Measurements from ENCODE around the gene CLEC20A. TPM values are rescaled to one million over a fixed set of nuclear protein-coding genes. Genes with fewer than 3 reads are reported as not detected.

CLEC20A gene
- total RNA-seq, 1 donor from 2014 or later, result not detected

- TF ChIP-seq, protein P1, sequence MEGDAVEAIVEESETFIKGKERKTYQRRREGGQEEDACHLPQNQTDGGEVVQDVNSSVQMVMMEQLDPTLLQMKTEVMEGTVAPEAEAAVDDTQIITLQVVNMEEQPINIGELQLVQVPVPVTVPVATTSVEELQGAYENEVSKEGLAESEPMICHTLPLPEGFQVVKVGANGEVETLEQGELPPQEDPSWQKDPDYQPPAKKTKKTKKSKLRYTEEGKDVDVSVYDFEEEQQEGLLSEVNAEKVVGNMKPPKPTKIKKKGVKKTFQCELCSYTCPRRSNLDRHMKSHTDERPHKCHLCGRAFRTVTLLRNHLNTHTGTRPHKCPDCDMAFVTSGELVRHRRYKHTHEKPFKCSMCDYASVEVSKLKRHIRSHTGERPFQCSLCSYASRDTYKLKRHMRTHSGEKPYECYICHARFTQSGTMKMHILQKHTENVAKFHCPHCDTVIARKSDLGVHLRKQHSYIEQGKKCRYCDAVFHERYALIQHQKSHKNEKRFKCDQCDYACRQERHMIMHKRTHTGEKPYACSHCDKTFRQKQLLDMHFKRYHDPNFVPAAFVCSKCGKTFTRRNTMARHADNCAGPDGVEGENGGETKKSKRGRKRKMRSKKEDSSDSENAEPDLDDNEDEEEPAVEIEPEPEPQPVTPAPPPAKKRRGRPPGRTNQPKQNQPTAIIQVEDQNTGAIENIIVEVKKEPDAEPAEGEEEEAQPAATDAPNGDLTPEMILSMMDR (IDR thresholded peaks at IDR 0.05; ENCODE audit: unreplicated experiment), result no peak
- H3K9me3 Mint-ChIP-seq, result no peaks in the 10 kb centered on the region
- H3K4me1 Mint-ChIP-seq, result peaks cover 2% of the 10 kb centered on the region
- no peak for DNase-seq (ENCODE audit: low spot score in 2 of 2, unreplicated experiment in 2 of 2)
- no peak overlapping the region for H3K4me3 Mint-ChIP-seq
- no peaks in the 10 kb centered on the region for H3K27me3 Mint-ChIP-seq (ENCODE audit: low read depth)
- peaks cover 32% of the 10 kb centered on the region for H3K36me3 Mint-ChIP-seq
- no peak overlapping the region for H3K27ac Mint-ChIP-seq
Measured at GRCh38 chr1:178456472-178456871, 40.3 kb downstream of the CLEC20A start.

DNA sequence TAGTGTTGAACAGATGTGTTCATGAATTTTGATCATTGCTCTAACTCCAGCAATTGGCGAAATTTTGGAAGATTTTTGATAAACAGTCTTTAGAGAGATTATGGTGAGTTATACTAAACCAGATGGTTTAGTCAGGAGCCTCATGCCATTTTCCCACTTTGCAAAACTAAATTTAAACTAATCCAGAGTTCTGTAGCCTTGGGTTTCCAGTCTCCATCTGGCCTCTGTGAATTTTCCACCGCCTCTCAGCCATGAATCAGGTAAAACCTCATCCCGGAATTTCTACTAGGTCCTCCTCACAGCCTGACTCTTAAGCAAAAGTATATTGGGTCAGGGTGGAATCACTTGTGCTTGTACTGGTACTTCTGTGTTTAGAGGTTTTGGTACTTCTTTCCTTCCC, 44.8 kb downstream of the CLEC20A start:
- Mint-ChIP-seq H3K27me3 (ENCODE audit: low read depth) (no peaks in the 10 kb centered on the region), H3K27ac (no peak overlapping the region), H3K36me3 (peaks cover 15% of the 10 kb centered on the region), H3K9me3 (no peaks in the 10 kb centered on the region), H3K4me1 (peaks cover 9% of the 10 kb centered on the region), H3K4me3 (no peak overlapping the region)
- DNase-seq (ENCODE audit: low spot score in 2 of 2, unreplicated experiment in 2 of 2), result no peak
- TF ChIP-seq, protein P1 (IDR thresholded peaks at IDR 0.05; ENCODE audit: unreplicated experiment), result no peak

GRCh38 chr1:178451529-178451928, 45.2 kb downstream of the CLEC20A start:
- TF ChIP-seq, protein P1 (IDR thresholded peaks at IDR 0.05; ENCODE audit: unreplicated experiment), result no peak
- Mint-ChIP-seq H3K27me3 (ENCODE audit: low read depth) (no peaks in the 10 kb centered on the region), H3K36me3 (peaks cover 11% of the 10 kb centered on the region), H3K9me3 (no peaks in the 10 kb centered on the region), H3K4me3 (no peak overlapping the region), H3K4me1 (peaks cover 9% of the 10 kb centered on the region), H3K27ac (no peak overlapping the region)
- no peak for DNase-seq (ENCODE audit: low spot score in 2 of 2, unreplicated experiment in 2 of 2)

DNA sequence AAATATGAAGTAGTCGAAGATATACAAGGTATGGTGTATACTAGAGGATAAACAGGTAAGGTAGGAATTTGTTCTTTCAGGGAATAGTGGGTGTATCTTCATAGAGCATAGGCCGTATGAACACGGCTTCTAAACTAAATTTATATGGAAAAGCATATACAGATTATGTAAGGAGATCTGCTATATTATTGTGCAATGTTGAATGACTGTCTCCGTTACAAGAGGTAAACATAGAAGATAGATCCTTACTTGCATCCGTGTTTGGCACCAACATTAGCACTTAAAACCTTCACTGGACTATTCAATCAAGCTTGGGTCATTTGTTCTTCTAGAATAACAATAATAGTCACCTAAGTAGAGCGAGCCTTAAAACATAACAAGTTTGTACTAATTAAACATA, 45.9 kb downstream of the CLEC20A start:
- H3K4me3 Mint-ChIP-seq, result no peak overlapping the region
- H3K36me3 Mint-ChIP-seq, result peaks cover 8% of the 10 kb centered on the region
- no peak overlapping the region for H3K27ac Mint-ChIP-seq
- H3K9me3 Mint-ChIP-seq, result no peaks in the 10 kb centered on the region
- TF ChIP-seq, protein P1 (IDR thresholded peaks at IDR 0.05; ENCODE audit: unreplicated experiment), result no peak
- H3K4me1 Mint-ChIP-seq, result peaks cover 9% of the 10 kb centered on the region
- no peaks in the 10 kb centered on the region for H3K27me3 Mint-ChIP-seq (ENCODE audit: low read depth)
- DNase-seq (ENCODE audit: low spot score in 2 of 2, unreplicated experiment in 2 of 2), result no peak

DNA sequence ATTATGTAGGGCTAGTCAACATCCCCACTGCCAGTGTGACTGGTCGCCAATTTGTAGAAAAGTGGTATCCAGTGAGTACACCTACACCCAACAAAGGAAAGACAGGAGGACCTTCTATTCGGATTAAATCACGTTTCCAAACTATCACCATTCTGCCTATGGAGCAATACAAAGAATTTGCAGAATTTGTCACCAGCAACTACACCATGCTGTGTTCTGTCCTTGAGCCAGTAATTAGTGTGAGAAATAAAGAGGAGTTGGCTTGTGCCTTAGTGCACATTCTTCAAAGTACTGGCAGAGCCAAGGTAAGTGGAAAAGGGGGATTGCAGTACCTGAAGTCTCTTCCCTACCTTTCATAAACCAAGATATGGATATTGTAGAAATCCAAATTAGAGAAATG, 53.8 kb downstream of the CLEC20A start:
- Mint-ChIP-seq H3K4me3 (no peak overlapping the region), H3K27me3 (ENCODE audit: low read depth) (no peaks in the 10 kb centered on the region)

More for the DNA sequence above, 53.8 kb downstream of the CLEC20A start:
- Mint-ChIP-seq H3K9me3 (peaks cover 3% of the 10 kb centered on the region), H3K27ac (no peak overlapping the region), H3K36me3 (peaks cover 38% of the 10 kb centered on the region), H3K4me1 (peaks cover 6% of the 10 kb centered on the region)
- TF ChIP-seq, protein P1 (IDR thresholded peaks at IDR 0.05; ENCODE audit: unreplicated experiment), result no peak
- DNase-seq (ENCODE audit: low spot score in 2 of 2, unreplicated experiment in 2 of 2), result no peak
